H9 (cell line): Measurements from ENCODE around the gene CETP. TPM values are rescaled to one million over a fixed set of nuclear protein-coding genes. Genes with fewer than 3 reads are reported as not detected.

Source experiments
- DNase-seq: peaks from one replicate; pipeline ENCODE4 v3.0.0-alpha.2; 2017
- H2AFZ ChIP-seq: one replicate; pipeline ENCODE4 v1.6.1; 2013; ENCODE audit warnings: mild to moderate bottlenecking, low read length, control low read depth, moderate library complexity
- H2AK5ac ChIP-seq: 2 replicates; pipeline ENCODE4 v1.6.1; 2013; ENCODE audit warnings: low read length, control low read depth, mixed read lengths; ENCODE audit not compliant: insufficient read length
- H2BK120ac ChIP-seq: one replicate; pipeline ENCODE4 v1.6.1; 2013; ENCODE audit warnings: low read depth, mild to moderate bottlenecking, low read length, control low read depth, inconsistent platforms; ENCODE audit not compliant: poor library complexity, severe bottlenecking
- H2BK12ac ChIP-seq: 2 replicates; pipeline ENCODE4 v1.6.1; 2013; ENCODE audit warnings: low read length, control low read depth, mixed read lengths, low read depth; ENCODE audit not compliant: insufficient read length
- H2BK15ac ChIP-seq: 2 replicates; pipeline ENCODE4 v1.6.1; 2013; ENCODE audit warnings: low read depth, low read length, control low read depth
- H2BK20ac ChIP-seq: one replicate; pipeline ENCODE4 v1.6.1; 2013; ENCODE audit warnings: low read depth, mild to moderate bottlenecking, low read length, control low read depth, inconsistent platforms; ENCODE audit not compliant: poor library complexity, severe bottlenecking
- H2BK5ac ChIP-seq: 2 replicates; pipeline ENCODE4 v1.6.1; 2013; ENCODE audit warnings: low read length, control low read depth, mixed read lengths; ENCODE audit not compliant: insufficient read length
- H3K14ac ChIP-seq: 2 replicates; pipeline ENCODE4 v1.6.1; 2013; ENCODE audit warnings: low read length, control low read depth; ENCODE audit not compliant: insufficient read depth
- H3K18ac ChIP-seq: 2 replicates; pipeline ENCODE4 v1.6.1; 2013; ENCODE audit warnings: low read depth, mild to moderate bottlenecking, mixed read lengths, low read length, control low read depth; ENCODE audit not compliant: insufficient read length
- H3K23ac ChIP-seq: 2 replicates; pipeline ENCODE4 v1.6.1; 2013; ENCODE audit warnings: low read length, control low read depth, mixed read lengths, low read depth; ENCODE audit not compliant: insufficient read length
- H3K23me2 ChIP-seq: 2 replicates; pipeline ENCODE4 v1.6.1; 2013; ENCODE audit warnings: low read depth, mild to moderate bottlenecking, mixed read lengths, low read length, control low read depth; ENCODE audit not compliant: insufficient read length, poor library complexity, severe bottlenecking
- H3K27ac ChIP-seq: 2 replicates; pipeline ENCODE4 v1.5.1; 2013; ENCODE audit warnings: low read length, control low read depth, mixed read lengths, low read depth; ENCODE audit not compliant: insufficient read length
- H3K27me3 ChIP-seq: 2 replicates; pipeline ENCODE4 v1.6.1; 2013; ENCODE audit warnings: low read length, control low read depth, inconsistent platforms; ENCODE audit not compliant: insufficient read depth
- H3K4ac ChIP-seq: 2 replicates; pipeline ENCODE4 v1.6.1; 2013; ENCODE audit warnings: low read depth, mild to moderate bottlenecking, control low read depth, inconsistent platforms, low read length, moderate library complexity
- H3K4me1 ChIP-seq: 2 replicates; pipeline ENCODE4 v1.6.1; 2013; ENCODE audit warnings: low read length, control low read depth, inconsistent platforms; ENCODE audit not compliant: insufficient read depth
- H3K4me2 ChIP-seq: 2 replicates; pipeline ENCODE4 v1.6.1; 2013; ENCODE audit warnings: low read length, control low read depth, mixed read lengths; ENCODE audit not compliant: insufficient read length, insufficient read depth
- H3K56ac ChIP-seq: 2 replicates; pipeline ENCODE4 v1.6.1; 2013; ENCODE audit warnings: low read depth, mild to moderate bottlenecking, mixed read lengths, low read length, control low read depth; ENCODE audit not compliant: insufficient read length
- H3K79me1 ChIP-seq: 2 replicates; pipeline ENCODE4 v1.6.1; 2013; ENCODE audit warnings: low read depth, mild to moderate bottlenecking, moderate library complexity, low read length, control low read depth, inconsistent platforms; ENCODE audit not compliant: insufficient read depth, poor library complexity, severe bottlenecking
- H3K79me2 ChIP-seq: 2 replicates; pipeline ENCODE4 v1.6.1; 2013; ENCODE audit warnings: low read length, control low read depth, inconsistent platforms; ENCODE audit not compliant: insufficient read depth
- H3K9ac ChIP-seq: 2 replicates; pipeline ENCODE4 v1.6.1; 2013; ENCODE audit warnings: low read length, control low read depth, mixed read lengths; ENCODE audit not compliant: insufficient read length; ENCODE audit errors: extremely low read depth
- H3K9me3 ChIP-seq: one replicate; pipeline ENCODE4 v1.6.1; 2013; ENCODE audit warnings: low read depth, low read length, inconsistent platforms; ENCODE audit not compliant: control insufficient read depth
- H3T11ph ChIP-seq: one replicate; pipeline ENCODE4 v1.6.1; 2013; ENCODE audit warnings: mild to moderate bottlenecking, low read length, control low read depth, inconsistent platforms
- H4K20me1 ChIP-seq: one replicate; pipeline ENCODE4 v1.6.1; 2013; ENCODE audit not compliant: control insufficient read depth, insufficient read length, insufficient read depth
- H4K5ac ChIP-seq: 2 replicates; pipeline ENCODE4 v1.6.1; 2013; ENCODE audit warnings: low read depth, mild to moderate bottlenecking, mixed read lengths, low read length, control low read depth; ENCODE audit not compliant: insufficient read length
- H4K8ac ChIP-seq: replicated peaks from 2 replicates; pipeline ENCODE4 v1.6.1; 2013; ENCODE audit warnings: low read length, control low read depth, mixed read lengths, low read depth; ENCODE audit not compliant: insufficient read length
- H4K91ac ChIP-seq: 2 replicates; pipeline ENCODE4 v1.6.1; 2013; ENCODE audit warnings: low read depth, mild to moderate bottlenecking, moderate library complexity, mixed read lengths, low read length, control low read depth; ENCODE audit not compliant: insufficient read length
- H3K27ac Mint-ChIP-seq, 3 experiments: 2 replicates in 2 of 3; 3 replicates in 1 of 3; pipeline ENCODE4 v1.8.0; 2020 to 2021; ENCODE audit warnings: mixed read lengths in 3 of 3, mild to moderate bottlenecking in 1 of 3, moderate library complexity in 1 of 3
- H3K27me3 Mint-ChIP-seq: 2 replicates; pipeline ENCODE4 v1.8.0; 2021; ENCODE audit warnings: low read depth, mild to moderate bottlenecking, moderate library complexity, mixed read lengths
- H3K36me3 Mint-ChIP-seq, 3 experiments: 2 replicates in 2 of 3; 3 replicates in 1 of 3; pipeline ENCODE4 v1.8.0; 2020 to 2021; ENCODE audit warnings: low read depth in 3 of 3, mixed read lengths in 3 of 3; ENCODE audit not compliant: insufficient read depth in 1 of 3
- H3K4me1 Mint-ChIP-seq, 2 experiments: 2 replicates each; pipeline ENCODE4 v1.8.0; 2020; ENCODE audit warnings: mixed read lengths in 2 of 2
- H3K4me3 Mint-ChIP-seq, 2 experiments: 2 replicates in 1 of 2; 3 replicates in 1 of 2; pipeline ENCODE4 v1.8.0; 2020 to 2021; ENCODE audit warnings: mild to moderate bottlenecking in 2 of 2, mixed read lengths in 2 of 2, moderate library complexity in 1 of 2
- H3K9me3 Mint-ChIP-seq, 2 experiments: 2 replicates in 1 of 2; 3 replicates in 1 of 2; pipeline ENCODE4 v1.8.0; 2020; ENCODE audit warnings: mild to moderate bottlenecking in 2 of 2, mixed read lengths in 2 of 2, moderate library complexity in 1 of 2
- CTCF ChIP-seq: fragments of 200-600 bp; sonication (generic); conservative IDR thresholded peaks from 3 replicates; pipeline ENCODE4 v1.8.0; 2021; ENCODE audit warnings: antibody characterized with exemption, mild to moderate bottlenecking
- WGBS: extraction: QIAGEN DNeasy Blood & Tissue Kit; methylation state at CpG from one replicate; pipeline ENCODE4 v1.1.7; 2013; ENCODE audit warnings: missing lambda C conversion rate, low lambda C conversion rate, mixed read lengths; ENCODE audit not compliant: insufficient read length; ENCODE audit errors: extremely low coverage; 5-methylcytosine and 5-hydroxymethylcytosine counted together
- total RNA-seq: library from RNA; stranded (reverse); gene quantifications from 2 replicates; pipeline ENCODE4 v1.2.1, GENCODE V29; 2021

CETP gene
- total RNA-seq, 1 experiment from 2014 or later, result not detected

- Histone ChIP-seq H3K4me1 (no peaks in the 10 kb centered on the region), H3K23me2 (no peaks in the 10 kb centered on the region), H3K18ac (no peak overlapping the region), H2BK15ac (no peak overlapping the region), H3K79me1 (no peaks in the 10 kb centered on the region), H2BK12ac (no peak overlapping the region), H3K27ac (no peak overlapping the region), H3K9me3 (no peaks in the 10 kb centered on the region), H4K5ac (no peak overlapping the region), H3K56ac (no peak overlapping the region), H3K4ac (no peak overlapping the region), H2BK5ac (no peak overlapping the region), H4K20me1 (no peaks in the 10 kb centered on the region), H2BK20ac (no peak overlapping the region), H3K79me2 (no peaks in the 10 kb centered on the region), H2BK120ac (no peak overlapping the region), H3K14ac (no peak overlapping the region), H3T11ph (no peak overlapping the region), H3K23ac (no peak overlapping the region), H3K9ac (no peak overlapping the region), H2AK5ac (no peak overlapping the region), H4K8ac (no peak overlapping the region), H3K27me3 (no peaks in the 10 kb centered on the region), H3K4me2 (no peak overlapping the region), H2AFZ (no peak overlapping the region), H4K91ac (no peak overlapping the region)
- no peaks in the 10 kb centered on the region for H3K4me1 Mint-ChIP-seq
- H3K9me3 Mint-ChIP-seq, result peaks cover 0 to 2% of the 10 kb centered on the region in 2 experiments; a peak in 2 of 5 replicates
- DNase-seq, result no peak
- no peak for TF ChIP-seq CTCF
- WGBS, result no CpG with 5 or more reads among the region's 9 CpGs
- H3K27me3 Mint-ChIP-seq, result peaks cover 6% of the 10 kb centered on the region
- no peak overlapping the region for H3K4me3 Mint-ChIP-seq
- H3K27ac Mint-ChIP-seq, result no peak overlapping the region
- H3K36me3 Mint-ChIP-seq, result no peaks in the 10 kb centered on the region
Measured at GRCh38 chr16:56974549-56975300, 13.0 kb downstream of the CETP start.
